ENCODE data around the gene BLTP3B.
A peak's percentile ranks its signal among the peaks of the same experiment; 100 is the strongest.
"Not testable (repeated sequence)": the region's sequence is repeated elsewhere in the genome, so short reads cannot be mapped to it uniquely, and the experiment has no call there.

The BLTP3B gene

GRCh38 chr12:100142851-100143559 is at the start of gene BLTP3B:
Gene BLTP3B, minus strand, starts transcription at chr12:100142874. Its CDS starts 239 bp downstream, at chr12:100142635.
- peak; percentile 94 for DNase-seq

GRCh38 chr12:100189636-100190394 is 47.1 kb upstream of the BLTP3B start:
- no peak for DNase-seq

GRCh38 chr12:100188888-100189635 is 46.4 kb upstream of the BLTP3B start:
- not testable (repeated sequence) for DNase-seq

- no peak for DNase-seq
Observed at GRCh38 chr12:100187857-100188519, 45.3 kb upstream of the BLTP3B start.

- no peak for DNase-seq
Observed at GRCh38 chr12:100187068-100187467, 44.4 kb upstream of the BLTP3B start.

GRCh38 chr12:100186071-100186470 is 43.4 kb upstream of the BLTP3B start:
- no peak for DNase-seq

- DNase-seq: no peak
Observed at GRCh38 chr12:100185361-100185894, 42.8 kb upstream of the BLTP3B start.

GRCh38 chr12:100184549-100185145 is 42.0 kb upstream of the BLTP3B start:
- DNase-seq: no peak

GRCh38 chr12:100179252-100179651 is 36.6 kb upstream of the BLTP3B start:
- DNase-seq: no peak

GRCh38 chr12:100176493-100176892 is 33.8 kb upstream of the BLTP3B start:
- not testable (repeated sequence) for DNase-seq

GRCh38 chr12:100174495-100174894 is 31.8 kb upstream of the BLTP3B start:
- no peak for DNase-seq

GRCh38 chr12:100173111-100173510 is 30.4 kb upstream of the BLTP3B start:
- DNase-seq: no peak

GRCh38 chr12:100171248-100171647 is 28.6 kb upstream of the BLTP3B start:
- no peak for DNase-seq

- no peak for DNase-seq
Observed at GRCh38 chr12:100170313-100170858, 27.7 kb upstream of the BLTP3B start.

- no peak for DNase-seq
Observed at GRCh38 chr12:100169345-100169744, 26.7 kb upstream of the BLTP3B start.

- DNase-seq: no peak
Observed at GRCh38 chr12:100168562-100168961, 25.9 kb upstream of the BLTP3B start.

GRCh38 chr12:100166232-100166631 is 23.6 kb upstream of the BLTP3B start:
- DNase-seq: no peak

- no peak for DNase-seq
Observed at GRCh38 chr12:100165356-100165755, 22.7 kb upstream of the BLTP3B start.

GRCh38 chr12:100164153-100164704 is 21.6 kb upstream of the BLTP3B start:
- no peak for DNase-seq

- peak; percentile 77 for DNase-seq
Observed at GRCh38 chr12:100163416-100164152, 20.9 kb upstream of the BLTP3B start.
